Measurements from ENCODE around the gene PARP1.

DNA sequence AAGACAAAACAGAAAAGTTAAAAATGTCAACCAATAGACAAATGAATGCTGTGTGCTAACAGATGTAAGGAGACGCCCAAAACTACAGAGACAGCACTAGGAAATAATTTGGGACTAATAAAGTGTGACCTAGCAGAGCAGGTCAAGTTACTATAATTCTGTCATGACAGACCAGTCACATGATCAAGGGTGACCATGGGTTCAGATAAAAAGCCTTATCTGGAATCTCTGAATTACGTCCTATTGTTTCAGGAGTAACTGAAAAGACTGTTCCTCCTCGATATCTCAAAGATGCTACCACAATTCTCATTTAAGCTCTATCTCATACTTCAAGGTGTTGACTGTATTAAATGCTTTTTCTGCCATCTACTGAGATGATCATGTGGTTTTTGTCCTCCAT is 31.6 kb downstream of the PARP1 start:
- TF ChIP-seq, protein P1, sequence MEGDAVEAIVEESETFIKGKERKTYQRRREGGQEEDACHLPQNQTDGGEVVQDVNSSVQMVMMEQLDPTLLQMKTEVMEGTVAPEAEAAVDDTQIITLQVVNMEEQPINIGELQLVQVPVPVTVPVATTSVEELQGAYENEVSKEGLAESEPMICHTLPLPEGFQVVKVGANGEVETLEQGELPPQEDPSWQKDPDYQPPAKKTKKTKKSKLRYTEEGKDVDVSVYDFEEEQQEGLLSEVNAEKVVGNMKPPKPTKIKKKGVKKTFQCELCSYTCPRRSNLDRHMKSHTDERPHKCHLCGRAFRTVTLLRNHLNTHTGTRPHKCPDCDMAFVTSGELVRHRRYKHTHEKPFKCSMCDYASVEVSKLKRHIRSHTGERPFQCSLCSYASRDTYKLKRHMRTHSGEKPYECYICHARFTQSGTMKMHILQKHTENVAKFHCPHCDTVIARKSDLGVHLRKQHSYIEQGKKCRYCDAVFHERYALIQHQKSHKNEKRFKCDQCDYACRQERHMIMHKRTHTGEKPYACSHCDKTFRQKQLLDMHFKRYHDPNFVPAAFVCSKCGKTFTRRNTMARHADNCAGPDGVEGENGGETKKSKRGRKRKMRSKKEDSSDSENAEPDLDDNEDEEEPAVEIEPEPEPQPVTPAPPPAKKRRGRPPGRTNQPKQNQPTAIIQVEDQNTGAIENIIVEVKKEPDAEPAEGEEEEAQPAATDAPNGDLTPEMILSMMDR (IDR thresholded peaks at IDR 0.05), result no peak
- no peak for TF ChIP-seq POLR2AphosphoS5 (IDR thresholded peaks at IDR 0.05)
- no peak for TF ChIP-seq POLR2A (IDR thresholded peaks at IDR 0.05)
- TF ChIP-seq EP300 (IDR thresholded peaks at IDR 0.05), result no peak

Data from sigmoid colon (tissue), 4 donors.